WI38 (cell line): ENCODE measurements around the gene TPR.

Experiments
- H3K4me3 ChIP-seq: 2 replicates; pipeline ENCODE4 v1.5.1; 2011; ENCODE audit warnings: low read depth, mild to moderate bottlenecking, control low read depth, low read length
- TF ChIP-seq, protein P1 (sequence below): IDR thresholded peaks from 2 replicates; pipeline ENCODE4 v1.5.1; 2012; ENCODE audit warnings: low read depth, mild to moderate bottlenecking, control low read depth, low read length

The TPR gene

DNA sequence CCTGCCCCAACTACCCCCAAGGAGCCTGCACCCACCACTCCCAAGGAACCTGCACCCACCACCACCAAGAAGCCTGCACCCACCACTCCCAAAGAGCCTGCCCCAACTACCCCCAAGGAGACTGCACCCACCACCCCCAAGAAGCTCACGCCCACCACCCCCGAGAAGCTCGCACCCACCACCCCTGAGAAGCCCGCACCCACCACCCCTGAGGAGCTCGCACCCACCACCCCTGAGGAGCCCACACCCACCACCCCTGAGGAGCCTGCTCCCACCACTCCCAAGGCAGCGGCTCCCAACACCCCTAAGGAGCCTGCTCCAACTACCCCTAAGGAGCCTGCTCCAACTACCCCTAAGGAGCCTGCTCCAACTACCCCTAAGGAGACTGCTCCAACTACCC lies 67.6 kb downstream of the TPR start:
- TF ChIP-seq, protein P1, sequence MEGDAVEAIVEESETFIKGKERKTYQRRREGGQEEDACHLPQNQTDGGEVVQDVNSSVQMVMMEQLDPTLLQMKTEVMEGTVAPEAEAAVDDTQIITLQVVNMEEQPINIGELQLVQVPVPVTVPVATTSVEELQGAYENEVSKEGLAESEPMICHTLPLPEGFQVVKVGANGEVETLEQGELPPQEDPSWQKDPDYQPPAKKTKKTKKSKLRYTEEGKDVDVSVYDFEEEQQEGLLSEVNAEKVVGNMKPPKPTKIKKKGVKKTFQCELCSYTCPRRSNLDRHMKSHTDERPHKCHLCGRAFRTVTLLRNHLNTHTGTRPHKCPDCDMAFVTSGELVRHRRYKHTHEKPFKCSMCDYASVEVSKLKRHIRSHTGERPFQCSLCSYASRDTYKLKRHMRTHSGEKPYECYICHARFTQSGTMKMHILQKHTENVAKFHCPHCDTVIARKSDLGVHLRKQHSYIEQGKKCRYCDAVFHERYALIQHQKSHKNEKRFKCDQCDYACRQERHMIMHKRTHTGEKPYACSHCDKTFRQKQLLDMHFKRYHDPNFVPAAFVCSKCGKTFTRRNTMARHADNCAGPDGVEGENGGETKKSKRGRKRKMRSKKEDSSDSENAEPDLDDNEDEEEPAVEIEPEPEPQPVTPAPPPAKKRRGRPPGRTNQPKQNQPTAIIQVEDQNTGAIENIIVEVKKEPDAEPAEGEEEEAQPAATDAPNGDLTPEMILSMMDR = no peak

GRCh38 chr1:186306533-186306932 lies 68.5 kb downstream of the TPR start:
- TF ChIP-seq, protein P1 = no peak

More for the DNA sequence above, 67.6 kb downstream of the TPR start:
- H3K4me3 ChIP-seq = no peak overlapping the region

DNA sequence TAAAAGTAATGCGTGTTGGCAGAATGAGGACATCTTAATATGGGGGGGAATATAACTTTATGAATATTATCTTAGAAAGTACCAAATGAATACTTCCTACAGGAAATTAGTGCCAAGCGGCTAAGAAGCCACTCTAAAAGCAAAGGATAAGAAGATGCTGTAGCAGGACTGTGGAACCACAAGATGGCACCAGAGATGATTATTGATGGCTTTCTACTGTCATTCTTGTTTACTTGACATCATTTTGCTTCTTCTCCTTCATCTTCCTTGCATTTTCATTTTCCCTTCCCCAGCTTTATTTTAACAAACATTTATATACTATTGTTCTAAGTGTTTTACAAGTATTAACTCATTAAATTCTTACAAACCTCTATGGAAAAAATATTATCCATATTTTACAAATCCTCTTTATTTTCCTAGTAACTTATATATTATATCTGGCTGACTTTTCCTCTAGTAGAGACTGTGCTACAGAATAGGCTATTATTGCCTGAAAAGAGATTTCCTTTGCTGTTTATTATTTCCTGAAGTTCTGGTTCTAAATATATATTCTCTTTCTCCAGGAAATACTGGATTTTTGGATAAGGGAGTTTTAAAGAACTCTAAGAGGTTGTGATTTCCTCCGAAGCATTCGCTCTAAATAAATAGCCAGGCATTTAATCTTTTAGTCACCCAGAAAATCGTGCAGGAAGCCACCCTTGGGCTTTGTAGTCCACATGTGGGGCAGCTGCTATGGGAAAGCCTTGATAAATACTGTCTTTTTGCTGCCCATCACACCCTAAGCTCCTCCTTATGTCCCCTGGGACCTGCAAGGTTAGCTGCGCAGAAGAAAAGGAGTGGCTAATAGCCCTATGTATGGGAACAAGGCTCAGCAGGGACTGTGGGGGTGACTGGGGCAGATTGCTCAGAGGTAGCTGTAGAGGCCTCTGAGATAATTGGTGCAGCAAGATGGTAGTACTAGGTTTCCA lies 69.8 kb downstream of the TPR start:
- TF ChIP-seq, protein P1 = peak; percentile 23; the same call in 1 of the 2 replicates
- H3K4me3 ChIP-seq = no peak overlapping the region

More at GRCh38 chr1:186306533-186306932, 68.5 kb downstream of the TPR start:
- no peak overlapping the region for H3K4me3 ChIP-seq

DNA sequence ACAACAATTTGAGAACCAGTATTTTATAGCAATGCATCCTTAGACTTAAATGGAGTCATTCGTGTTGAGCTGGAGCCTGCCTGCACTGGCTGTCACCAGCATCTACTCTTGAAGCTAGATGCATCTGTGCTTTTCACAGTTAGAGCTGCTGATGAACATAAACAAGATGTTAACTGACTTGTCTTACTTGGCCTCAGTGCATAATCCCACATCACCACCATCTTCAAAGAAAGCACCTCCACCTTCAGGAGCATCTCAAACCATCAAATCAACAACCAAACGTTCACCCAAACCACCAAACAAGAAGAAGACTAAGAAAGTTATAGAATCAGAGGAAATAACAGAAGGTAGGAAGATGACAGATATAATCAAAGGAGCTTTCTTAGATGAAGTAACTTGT lies 71.1 kb downstream of the TPR start:
- no peak overlapping the region for H3K4me3 ChIP-seq
- TF ChIP-seq, protein P1 = no peak

DNA sequence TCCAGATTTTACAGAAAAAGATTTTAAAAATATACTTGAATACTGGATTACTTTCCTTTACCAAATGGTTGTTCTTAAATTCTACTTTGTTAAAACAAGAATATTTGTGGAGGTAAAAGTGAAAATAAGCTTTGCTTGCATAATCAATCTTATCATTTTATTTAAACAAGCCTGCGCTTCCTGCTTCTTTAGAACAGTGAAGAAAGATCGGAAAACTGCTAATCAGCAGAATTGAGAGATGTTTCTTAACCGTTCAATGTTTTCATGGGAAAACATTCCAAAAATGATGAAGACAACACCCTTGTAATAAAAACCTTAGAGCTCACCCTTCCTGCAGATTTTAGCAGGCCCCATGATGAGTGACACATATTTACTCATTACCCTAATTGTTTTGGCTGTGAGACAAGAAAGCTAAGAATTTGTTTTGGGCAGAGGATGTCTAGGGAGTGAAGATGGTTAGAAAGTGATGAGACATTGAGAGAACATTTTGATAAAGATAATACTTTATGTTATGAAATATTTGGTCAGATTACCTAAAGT lies 72.6 kb downstream of the TPR start:
- no peak overlapping the region for H3K4me3 ChIP-seq
- TF ChIP-seq, protein P1 = no peak

DNA sequence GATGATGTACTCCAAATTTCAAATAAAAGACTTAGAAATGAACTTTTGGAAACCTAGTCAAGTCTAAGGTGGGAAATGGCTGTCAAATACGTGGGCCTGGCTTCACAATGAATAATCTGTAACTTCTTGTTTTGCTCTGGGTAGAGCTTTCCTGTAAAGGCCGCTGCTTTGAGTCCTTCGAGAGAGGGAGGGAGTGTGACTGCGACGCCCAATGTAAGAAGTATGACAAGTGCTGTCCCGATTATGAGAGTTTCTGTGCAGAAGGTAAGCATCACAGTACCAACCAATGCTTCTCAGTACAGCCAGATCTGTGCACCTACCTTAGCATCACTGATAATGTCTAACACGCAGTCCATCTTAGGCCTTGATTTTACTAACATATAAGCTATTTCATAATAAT lies 73.6 kb downstream of the TPR start:
- TF ChIP-seq, protein P1 = no peak

DNA sequence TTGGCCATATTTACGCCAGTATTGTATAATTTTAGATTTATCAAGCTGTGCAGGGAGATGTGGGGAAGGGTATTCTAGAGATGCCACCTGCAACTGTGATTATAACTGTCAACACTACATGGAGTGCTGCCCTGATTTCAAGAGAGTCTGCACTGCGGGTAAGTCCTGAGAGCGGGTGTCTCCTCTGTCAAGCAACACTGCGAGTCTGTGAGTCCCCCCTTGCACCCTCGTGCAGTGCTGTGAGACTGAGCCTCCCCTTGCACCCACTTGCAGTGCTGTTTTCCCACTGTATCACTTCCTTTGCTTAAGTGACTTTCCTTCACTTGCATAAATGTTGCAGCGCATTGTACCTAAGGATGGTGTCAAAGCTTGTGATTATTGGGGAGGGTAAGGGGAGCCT lies 75.0 kb downstream of the TPR start:
- TF ChIP-seq, protein P1 = no peak
- H3K4me3 ChIP-seq = no peak overlapping the region

More for the DNA sequence above, 73.6 kb downstream of the TPR start:
- H3K4me3 ChIP-seq = no peak overlapping the region
